ENCODE data around the gene FCGBP. TPM values are rescaled to one million over a fixed set of nuclear protein-coding genes. Genes with fewer than 3 reads are reported as not detected.

FCGBP gene
- total RNA-seq = 10 to 100 TPM in 3 of 9 donors, 1 to 10 TPM in 5, under 1 TPM in 1; 0.85 to 44.4 (median 6.3) TPM
- 1 to 10 TPM in 1 of 2 donors, under 1 TPM in 1; 0.76 to 1.2 TPM for polyA plus RNA-seq
- long read RNA-seq, donor 1, partial matches to known transcripts = 4 of 4 reads
- long read RNA-seq, donor 1, other reads (novel, unspliced or antisense) = 0 of 4 reads
- long read RNA-seq, donor 2, partial matches to known transcripts = 2 of 2 reads
- long read RNA-seq, donor 2, other reads (novel, unspliced or antisense) = 0 of 2 reads
- long read RNA-seq, donor 3, partial matches to known transcripts = 7 of 7 reads
- long read RNA-seq, donor 3, other reads (novel, unspliced or antisense) = 0 of 7 reads

DNA sequence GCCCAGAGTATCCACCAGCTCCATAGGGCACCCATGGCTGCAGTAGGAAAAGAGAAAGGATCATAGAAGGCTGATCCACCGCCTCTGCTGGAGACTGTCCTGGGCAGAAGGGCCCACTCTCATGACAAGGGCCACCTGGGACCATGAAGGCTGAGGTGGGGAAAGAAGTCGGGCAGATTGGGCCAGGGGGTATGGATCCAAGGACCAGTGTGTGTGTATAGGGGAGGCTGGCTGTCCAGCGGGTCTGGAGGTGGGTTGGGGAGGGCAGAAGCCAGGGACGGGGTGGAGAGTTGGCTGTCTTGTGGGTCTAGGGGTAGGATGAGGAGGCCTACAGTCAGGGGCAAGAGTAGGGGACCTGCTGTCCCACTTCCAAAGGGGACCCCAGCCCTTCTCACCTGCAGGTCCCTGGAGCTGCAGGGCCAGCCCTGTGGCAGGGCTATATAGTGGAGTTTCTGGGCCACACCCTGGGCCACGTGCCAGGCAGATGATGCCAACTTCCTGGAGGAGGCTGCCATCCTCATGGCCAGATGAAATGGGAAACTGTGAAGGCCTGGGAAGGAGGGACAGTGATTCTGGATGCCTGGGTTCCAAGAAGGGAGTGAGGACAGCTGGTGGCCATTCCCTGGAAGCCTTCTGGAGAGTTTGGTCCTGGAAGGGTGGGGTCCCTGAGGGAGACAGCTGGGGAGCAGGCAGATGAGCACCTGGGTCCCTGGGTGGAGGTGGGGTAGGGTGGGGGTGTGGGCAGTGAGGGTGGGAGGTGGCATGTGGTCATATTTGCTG lies at the start of gene FCGBP:
TSS of gene FCGBP (minus strand) at position 51 of the 780 bp plus-strand sequence.
- no peak for TF ChIP-seq POLR2A (IDR thresholded peaks at IDR 0.05)
- TF ChIP-seq, protein P1, sequence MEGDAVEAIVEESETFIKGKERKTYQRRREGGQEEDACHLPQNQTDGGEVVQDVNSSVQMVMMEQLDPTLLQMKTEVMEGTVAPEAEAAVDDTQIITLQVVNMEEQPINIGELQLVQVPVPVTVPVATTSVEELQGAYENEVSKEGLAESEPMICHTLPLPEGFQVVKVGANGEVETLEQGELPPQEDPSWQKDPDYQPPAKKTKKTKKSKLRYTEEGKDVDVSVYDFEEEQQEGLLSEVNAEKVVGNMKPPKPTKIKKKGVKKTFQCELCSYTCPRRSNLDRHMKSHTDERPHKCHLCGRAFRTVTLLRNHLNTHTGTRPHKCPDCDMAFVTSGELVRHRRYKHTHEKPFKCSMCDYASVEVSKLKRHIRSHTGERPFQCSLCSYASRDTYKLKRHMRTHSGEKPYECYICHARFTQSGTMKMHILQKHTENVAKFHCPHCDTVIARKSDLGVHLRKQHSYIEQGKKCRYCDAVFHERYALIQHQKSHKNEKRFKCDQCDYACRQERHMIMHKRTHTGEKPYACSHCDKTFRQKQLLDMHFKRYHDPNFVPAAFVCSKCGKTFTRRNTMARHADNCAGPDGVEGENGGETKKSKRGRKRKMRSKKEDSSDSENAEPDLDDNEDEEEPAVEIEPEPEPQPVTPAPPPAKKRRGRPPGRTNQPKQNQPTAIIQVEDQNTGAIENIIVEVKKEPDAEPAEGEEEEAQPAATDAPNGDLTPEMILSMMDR (IDR thresholded peaks at IDR 0.05) = no peak
- peaks cover 0 to 34% (median 0%) of the 10 kb centered on the region in 12 donors for H3K4me1 ChIP-seq
- H3K27ac ChIP-seq = no peak within 1 kb of the TSS
- DNase-seq = peak in 1 of 5 donors; percentile 39
- H3K9me3 ChIP-seq = peaks cover 0 to 8% (median 0%) of the 10 kb centered on the region in 12 donors
- 79 to 88% (median 82%) methylated on average over 5 of the region's 5 CpGs for WGBS, 4 donors
- H3K4me3 ChIP-seq = no peak within 1 kb of the TSS
- no peaks in the 10 kb centered on the region for H3K36me3 ChIP-seq
- intact Hi-C loops (cut with DNase I) = no loop called here
- peaks cover 0 to 52% (median 0%) of the 10 kb centered on the region in 9 donors for H3K27me3 ChIP-seq
- ATAC-seq = peak in 1 of 4 donors; percentile 29

GRCh38 chr19:39983695-39984300 lies 49.4 kb upstream of the FCGBP start:
- peaks cover 0 to 53% (median 18%) of the 10 kb centered on the region in 12 donors for H3K9me3 ChIP-seq
- ATAC-seq (no peak), DNase-seq (no peak)
- no peak overlapping the region for H3K4me3 ChIP-seq
- no peak for TF ChIP-seq POLR2A (IDR thresholded peaks at IDR 0.05)
- TF ChIP-seq, protein P1 (IDR thresholded peaks at IDR 0.05) = no peak
- no peaks in the 10 kb centered on the region for H3K27me3 ChIP-seq
- H3K4me1 ChIP-seq = peaks cover 0 to 6% (median 0%) of the 10 kb centered on the region in 12 donors
- H3K27ac ChIP-seq = no peak overlapping the region
- peaks cover 0 to 50% (median 47%) of the 10 kb centered on the region in 9 donors for H3K36me3 ChIP-seq
- intact Hi-C loops (cut with DNase I) = no loop called here
- WGBS, 4 donors = 83 to 96% (median 91%) methylated on average over 5 of the region's 5 CpGs

- Histone ChIP-seq H3K27me3 (no peaks in the 10 kb centered on the region), H3K4me3 (no peak overlapping the region), H3K27ac (no peak overlapping the region), H3K9me3 (peaks cover 0 to 48% (median 18%) of the 10 kb centered on the region in 12 donors), H3K4me1 (peaks cover 0 to 6% (median 0%) of the 10 kb centered on the region in 12 donors), H3K36me3 (peaks cover 0 to 59% (median 56%) of the 10 kb centered on the region in 9 donors)
- TF ChIP-seq POLR2A (IDR thresholded peaks at IDR 0.05) = no peak
- TF ChIP-seq, protein P1 (IDR thresholded peaks at IDR 0.05) = no peak
- ATAC-seq = no peak
- intact Hi-C loops (cut with DNase I) = no loop called here
- DNase-seq = no peak
- 98 to 100% (median 100%) methylated on average over 1 of the region's 1 CpG for WGBS, 4 donors
These were observed 48.4 kb upstream of the FCGBP start for GRCh38 chr19:39982883-39983282.

All from heart left ventricle (tissue), 16 donors.